Choroid plexus epithelial cell (primary cell): ENCODE data around the gene COL4A2.

ENCODE experiments used
- DNase-seq: peaks from one replicate; pipeline ENCODE4 v3.0.0-alpha.2; 2010; ENCODE audit warnings: low read depth
- H3K4me3 ChIP-seq: 2 replicates; pipeline ENCODE4 v1.5.1; 2011; ENCODE audit warnings: low read depth, mild to moderate bottlenecking, control low read depth, low read length, moderate library complexity
- TF ChIP-seq, protein P1 (sequence below): conservative IDR thresholded peaks from 2 replicates; pipeline ENCODE4 v1.5.1; 2011; ENCODE audit warnings: low read depth, mild to moderate bottlenecking, control low read depth, inconsistent platforms, low read length, moderate library complexity

Gene COL4A2

DNA sequence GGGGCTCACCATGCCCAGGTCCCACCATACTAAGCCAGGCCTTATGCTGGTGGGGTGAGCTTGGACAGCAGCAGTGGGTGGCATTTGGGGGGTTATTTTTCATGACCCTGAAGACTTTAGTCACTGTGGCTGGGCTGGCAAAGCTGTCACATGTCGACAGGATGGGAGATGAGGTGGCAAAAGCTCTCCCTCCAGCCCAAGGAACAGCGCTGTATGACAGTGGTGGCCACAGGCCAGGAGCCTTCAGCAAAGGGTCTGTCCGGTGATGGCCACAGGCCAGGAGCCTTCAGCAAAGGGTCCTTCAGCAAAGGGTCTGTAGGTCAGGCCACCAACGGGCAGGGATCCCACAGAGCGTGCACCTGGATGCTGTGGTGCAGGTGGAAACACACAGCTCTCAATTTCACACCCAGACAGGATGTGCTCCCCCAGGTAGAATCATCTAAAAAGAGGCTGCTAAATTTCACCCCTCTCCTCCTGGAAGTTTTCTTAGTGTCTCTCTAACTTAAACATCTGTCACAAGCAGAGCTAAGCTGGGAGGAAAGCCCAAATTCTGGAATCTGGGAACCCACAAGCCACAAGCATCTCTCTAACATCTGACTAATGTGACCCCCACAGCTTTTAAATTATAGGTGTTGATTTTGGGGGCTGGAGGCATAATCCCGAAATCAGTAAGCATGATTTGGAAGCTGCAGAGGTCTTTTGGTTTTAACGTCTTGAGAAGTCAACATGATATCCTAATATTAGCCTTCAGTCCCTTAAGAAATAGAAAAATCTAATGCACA lies 23.2 kb upstream of the COL4A2 start:
- no peak overlapping the region for H3K4me3 ChIP-seq
- DNase-seq: no peak
- TF ChIP-seq, protein P1, sequence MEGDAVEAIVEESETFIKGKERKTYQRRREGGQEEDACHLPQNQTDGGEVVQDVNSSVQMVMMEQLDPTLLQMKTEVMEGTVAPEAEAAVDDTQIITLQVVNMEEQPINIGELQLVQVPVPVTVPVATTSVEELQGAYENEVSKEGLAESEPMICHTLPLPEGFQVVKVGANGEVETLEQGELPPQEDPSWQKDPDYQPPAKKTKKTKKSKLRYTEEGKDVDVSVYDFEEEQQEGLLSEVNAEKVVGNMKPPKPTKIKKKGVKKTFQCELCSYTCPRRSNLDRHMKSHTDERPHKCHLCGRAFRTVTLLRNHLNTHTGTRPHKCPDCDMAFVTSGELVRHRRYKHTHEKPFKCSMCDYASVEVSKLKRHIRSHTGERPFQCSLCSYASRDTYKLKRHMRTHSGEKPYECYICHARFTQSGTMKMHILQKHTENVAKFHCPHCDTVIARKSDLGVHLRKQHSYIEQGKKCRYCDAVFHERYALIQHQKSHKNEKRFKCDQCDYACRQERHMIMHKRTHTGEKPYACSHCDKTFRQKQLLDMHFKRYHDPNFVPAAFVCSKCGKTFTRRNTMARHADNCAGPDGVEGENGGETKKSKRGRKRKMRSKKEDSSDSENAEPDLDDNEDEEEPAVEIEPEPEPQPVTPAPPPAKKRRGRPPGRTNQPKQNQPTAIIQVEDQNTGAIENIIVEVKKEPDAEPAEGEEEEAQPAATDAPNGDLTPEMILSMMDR: no peak

DNA sequence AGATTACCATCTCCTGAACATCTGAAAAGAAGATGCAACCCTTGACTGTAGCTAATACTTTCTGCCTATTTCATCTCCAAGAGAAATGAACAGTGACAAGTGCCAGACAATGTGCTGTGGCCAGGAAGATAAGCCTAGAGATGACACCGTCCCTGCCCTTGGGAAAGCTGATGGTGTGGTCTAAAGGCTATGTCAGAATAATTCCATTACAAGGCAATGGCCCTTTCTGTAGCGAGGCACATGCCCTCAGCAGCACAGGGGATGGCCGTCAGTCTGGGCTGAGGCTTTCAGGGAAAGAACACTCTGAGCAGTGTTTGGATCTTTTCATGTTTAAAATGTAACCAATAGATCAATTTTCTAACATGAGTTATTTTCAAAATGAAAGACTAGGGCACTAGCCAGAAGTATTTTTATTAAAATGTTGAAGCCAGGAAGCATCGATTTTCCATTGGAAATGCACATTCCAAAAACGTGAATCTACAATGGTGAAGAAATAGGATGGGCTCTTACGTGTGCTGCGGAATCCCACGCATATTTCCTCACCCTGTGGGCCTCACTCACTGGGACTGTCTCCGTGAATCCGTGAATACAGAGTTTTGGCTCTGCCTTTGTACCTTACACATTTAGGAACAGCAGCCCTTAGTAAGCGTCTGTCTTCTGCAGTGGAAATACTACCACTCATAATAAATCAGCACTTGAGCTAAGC lies 22.2 kb upstream of the COL4A2 start:
- no peak for DNase-seq
- TF ChIP-seq, protein P1: no peak
- H3K4me3 ChIP-seq: no peak overlapping the region

DNA sequence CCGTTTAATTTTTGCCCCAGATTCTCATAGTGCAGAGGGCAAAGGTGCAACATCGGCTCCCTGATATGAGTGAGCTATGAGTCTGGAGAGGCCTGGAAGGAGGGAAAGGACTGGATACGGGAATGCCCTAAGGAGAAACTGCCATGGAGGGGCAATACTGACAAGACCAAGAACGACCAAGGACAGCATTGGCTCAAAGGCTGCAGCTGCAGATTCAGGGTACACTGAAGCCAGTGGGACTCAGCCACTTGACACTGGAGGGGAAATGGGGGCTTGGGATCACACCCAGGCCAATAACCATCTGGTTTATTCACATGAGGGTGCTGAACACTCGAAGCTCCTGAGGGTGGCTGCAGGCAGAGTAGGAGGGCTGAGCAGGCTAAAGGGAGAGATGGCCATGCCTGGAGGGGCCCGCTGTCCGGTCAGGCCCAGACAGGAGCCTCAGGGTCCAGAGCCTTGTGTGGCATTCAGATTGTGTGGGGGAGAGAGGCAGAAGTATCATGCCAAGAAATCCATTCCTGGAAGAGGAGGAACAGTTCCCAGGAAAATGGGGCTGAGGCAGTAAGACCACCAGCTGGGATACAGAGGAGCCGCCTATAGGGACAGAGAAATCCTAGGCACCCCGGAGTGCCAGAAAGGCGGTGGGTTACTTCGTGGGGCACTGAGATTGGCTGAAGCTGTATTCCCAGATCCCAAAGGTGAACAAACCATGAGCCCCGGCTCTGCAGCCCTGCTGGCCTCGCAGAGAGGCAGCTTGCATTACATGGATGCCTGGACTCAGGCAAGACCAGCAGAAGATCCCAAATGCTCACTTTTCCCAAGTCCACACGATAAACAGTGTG lies 20.9 kb upstream of the COL4A2 start:
- no peak overlapping the region for H3K4me3 ChIP-seq
- TF ChIP-seq, protein P1: no peak
- DNase-seq: no peak

GRCh38 chr13:110286833-110287819 lies 20.0 kb upstream of the COL4A2 start:
- H3K4me3 ChIP-seq: no peak overlapping the region
- DNase-seq: no peak
- TF ChIP-seq, protein P1: no peak

DNA sequence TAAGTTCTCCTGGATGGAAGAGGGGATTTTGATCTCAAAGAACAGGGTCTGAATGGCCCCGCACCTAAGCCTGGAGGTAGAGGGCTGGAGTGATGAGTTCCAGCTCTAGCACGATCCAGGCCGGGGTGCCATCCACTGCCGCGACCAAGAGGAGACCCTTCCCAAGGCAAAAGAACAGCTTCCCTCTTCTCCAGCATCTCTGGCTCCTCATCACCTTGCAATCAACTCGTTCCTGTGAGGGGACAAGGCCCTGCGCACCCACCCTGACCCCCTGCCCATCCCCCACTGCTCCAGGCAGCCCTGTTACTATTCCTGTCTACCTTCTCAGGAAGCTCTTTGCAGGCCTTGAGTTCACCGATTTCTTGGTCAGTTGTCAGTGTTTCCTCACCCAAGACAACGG lies 17.9 kb upstream of the COL4A2 start:
- DNase-seq: no peak
- TF ChIP-seq, protein P1: no peak
- H3K4me3 ChIP-seq: no peak overlapping the region

DNA sequence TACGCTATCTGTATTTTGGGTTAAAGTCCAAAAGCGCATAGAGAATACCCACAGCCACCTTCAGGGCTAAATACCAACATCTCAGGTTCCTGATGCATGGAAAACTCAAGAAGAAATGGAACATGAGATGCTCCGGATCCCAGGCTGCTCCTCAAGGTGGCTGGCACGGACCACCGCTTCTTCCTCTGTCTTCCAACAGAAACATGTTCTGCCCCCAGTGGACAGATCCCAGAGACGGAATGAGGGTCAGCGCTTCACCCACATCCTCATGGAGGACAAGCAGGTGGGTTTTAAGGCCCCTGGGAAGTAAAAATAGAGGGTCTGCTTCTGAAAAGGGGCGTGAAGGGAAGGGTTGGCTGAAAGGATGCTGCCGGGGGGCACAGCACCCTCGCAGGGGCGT lies 17.4 kb upstream of the COL4A2 start:
- TF ChIP-seq, protein P1: no peak
- no peak for DNase-seq
- no peak overlapping the region for H3K4me3 ChIP-seq
